ENCODE data around the gene POLR2J2.
"Not testable (repeated sequence)": the region's sequence is repeated elsewhere in the genome, so short reads cannot be mapped to it uniquely, and the experiment has no call there.

POLR2J2 gene

GRCh38 chr7:102671166-102671955 is at the start of gene POLR2J2:
Gene POLR2J2, minus strand, starts transcription at chr7:102671663. Its CDS starts 62 bp downstream, at chr7:102671601.
- not testable (repeated sequence) for DNase-seq (ENCODE audit: low read depth in 3 of 3)

GRCh38 chr7:102718491-102718890 is 47.0 kb upstream of the POLR2J2 start:
- DNase-seq (ENCODE audit: low read depth in 3 of 3): not testable (repeated sequence)

DNA sequence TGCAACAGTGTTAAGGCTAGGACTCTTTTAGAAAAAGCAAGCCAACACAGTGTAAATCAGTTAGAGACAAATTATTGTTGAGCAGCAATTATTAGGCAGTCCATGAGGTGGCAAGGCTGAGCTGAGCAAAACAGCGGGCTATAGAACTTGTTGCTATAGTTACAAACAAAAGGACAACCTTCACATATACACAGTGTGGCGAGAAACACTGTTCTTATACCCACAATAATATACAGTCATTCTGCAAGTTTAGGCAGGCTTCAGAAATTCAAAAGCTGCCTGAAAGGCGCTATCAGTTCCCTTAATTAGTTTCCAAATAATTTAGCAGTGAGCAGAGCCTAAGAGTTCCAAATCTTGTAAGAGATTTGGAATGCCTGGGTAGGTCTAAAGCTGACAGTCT is 44.3 kb upstream of the POLR2J2 start:
- not testable (repeated sequence) for DNase-seq (ENCODE audit: low read depth in 3 of 3)

DNA sequence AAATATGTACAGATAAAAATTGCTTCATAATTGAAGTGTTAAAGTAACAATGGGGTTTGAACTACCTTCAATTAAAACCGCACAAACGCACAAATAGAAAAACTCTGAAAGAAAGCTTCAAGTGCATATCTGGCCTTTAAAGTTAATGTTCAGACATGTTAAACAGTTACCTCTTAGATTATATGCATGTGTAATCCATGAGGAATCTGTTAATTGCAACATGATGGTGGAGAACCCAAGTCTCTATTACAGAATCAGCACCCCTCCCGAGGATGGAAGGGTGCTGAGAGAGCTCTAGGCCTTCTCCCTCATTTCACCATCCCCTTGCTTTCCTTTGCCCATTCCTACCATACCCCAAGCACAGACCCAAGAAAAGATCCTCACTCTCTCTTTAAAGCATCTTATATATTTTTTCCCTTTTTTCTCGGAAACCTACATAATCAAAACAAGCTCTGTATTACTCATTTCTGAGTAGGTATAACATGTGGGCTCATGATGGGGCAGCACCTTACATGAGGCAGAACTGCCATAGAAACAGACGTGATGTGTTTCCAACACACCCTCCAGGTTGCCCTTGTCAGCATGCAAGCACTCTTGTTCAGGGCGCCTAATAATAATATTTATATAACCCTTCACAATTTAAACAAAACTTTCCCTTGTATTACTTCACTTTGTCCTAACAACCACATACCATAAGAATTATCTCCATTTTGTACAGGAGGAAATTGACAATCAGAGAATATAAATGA is 43.5 kb upstream of the POLR2J2 start:
- DNase-seq (ENCODE audit: low read depth in 3 of 3): not testable (repeated sequence)

- DNase-seq (ENCODE audit: low read depth in 3 of 3): not testable (repeated sequence)
These were observed 42.2 kb upstream of the POLR2J2 start for GRCh38 chr7:102713691-102714080.

DNA sequence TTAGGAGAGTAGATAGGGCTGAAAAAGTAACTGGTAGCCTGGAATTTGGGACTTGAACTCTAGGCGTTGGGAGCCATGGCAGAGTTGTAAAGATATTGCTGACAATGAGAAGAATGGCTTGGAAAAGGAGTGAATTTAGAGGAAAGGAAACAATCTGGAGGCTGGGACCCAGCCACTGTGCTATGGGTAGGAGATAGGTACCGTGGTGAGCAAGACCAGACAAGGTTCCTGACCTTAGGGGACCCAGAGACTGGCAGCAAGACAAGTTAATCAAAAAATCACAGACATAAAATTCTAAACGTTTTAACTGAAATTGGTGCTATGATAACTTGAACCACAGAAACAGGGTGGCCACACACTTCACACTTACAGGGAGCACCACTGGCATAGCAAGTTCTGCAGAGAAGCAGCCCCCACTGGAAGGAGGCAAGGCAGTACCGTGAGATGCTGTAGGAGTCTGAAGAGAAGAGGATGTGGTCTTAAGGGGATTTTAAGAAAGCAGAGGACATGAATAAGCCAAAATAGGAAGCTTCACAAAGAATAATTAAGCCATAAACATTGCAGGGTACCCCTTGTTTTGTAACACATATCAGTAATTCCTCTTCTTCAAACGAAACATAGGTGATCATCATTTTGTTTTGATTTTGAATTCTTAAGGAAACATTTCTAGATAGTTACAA is 41.7 kb upstream of the POLR2J2 start:
- DNase-seq (ENCODE audit: low read depth in 3 of 3): not testable (repeated sequence)

GRCh38 chr7:102698962-102699750 is 27.7 kb upstream of the POLR2J2 start:
- not testable (repeated sequence) for DNase-seq (ENCODE audit: low read depth in 3 of 3)

DNA sequence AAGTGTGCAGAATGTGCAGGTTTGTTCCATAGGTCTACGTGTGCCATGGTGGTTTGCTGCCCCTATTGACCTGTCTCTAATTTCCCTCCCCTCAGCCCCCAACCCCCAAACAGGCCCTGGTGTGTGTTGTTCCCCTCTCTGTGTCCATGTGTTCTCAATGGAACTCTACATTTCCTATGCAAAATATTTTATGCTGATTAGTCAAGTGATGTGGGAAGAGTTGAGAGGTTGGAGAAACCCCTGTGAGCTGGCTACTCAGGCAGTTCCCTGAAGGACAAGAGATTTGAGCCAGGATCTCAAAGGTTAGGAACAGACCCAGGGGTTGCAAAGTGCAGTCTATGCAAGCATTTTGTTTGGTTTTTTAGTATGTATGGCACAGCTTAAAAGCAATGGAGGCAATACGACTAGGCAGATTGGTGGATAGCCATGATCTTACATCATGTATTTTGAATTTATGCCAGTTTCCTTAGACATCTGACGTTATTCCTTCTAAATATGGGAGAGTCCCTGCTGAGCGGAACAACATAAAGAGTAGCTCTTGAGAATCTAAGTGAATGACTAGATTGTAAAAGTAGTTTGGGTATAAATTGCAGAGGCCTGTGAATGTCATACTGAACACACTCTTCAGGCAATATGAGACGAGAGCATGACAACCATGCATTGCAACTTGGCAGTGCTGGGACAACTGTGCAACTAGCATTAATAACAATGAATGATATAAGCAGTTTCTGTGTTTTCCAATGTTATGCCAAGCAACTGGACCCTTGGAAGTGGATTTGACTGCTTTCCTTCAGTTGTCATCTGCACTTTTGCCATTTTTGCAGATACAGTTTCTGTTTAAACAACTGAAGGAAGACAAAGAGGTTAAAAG is 26.4 kb upstream of the POLR2J2 start:
- not testable (repeated sequence) for DNase-seq (ENCODE audit: low read depth in 3 of 3)

DNA sequence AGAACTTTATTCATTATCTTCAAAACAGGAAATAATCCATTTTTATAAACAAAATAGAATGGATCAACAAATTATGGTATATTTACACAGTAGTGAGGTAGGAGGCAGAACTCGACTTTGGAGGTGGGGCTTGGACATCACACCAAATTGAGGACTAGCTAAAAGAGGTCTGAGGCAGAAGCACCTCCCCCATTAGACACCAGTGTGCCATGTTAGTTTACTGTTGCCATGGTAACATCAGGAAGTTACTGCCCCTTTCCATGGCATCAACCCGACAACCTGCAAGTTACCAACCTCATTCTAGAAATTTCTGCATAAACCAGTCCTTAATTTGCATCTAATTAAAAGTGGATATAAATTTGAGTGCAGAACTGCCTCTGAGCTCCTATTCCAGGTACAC is 24.5 kb upstream of the POLR2J2 start:
- not testable (repeated sequence) for DNase-seq (ENCODE audit: low read depth in 3 of 3)

DNA sequence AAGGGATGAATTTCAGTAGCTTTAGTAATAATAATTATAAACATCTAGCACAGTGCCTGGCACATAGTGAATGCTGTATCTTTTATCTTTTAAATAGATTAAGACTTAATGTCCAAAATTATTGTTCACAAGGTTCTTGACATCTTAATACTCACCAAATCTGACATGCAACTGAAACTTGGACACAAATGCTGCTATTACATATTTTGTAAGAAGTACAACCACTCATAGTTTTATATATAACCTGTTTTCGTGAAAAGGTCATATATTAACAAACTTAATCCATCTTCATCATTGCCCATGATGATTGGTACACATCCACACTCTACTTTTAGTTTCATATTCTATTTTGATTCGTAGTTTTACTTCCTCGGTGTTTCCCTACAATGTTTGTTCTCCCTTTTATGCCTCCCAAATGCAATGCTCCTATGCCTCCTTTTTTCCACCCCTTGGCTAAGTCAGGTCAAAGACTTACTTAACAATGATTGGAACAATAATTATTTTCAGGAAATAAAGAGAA is 23.6 kb upstream of the POLR2J2 start:
- not testable (repeated sequence) for DNase-seq (ENCODE audit: low read depth in 3 of 3)

- DNase-seq (ENCODE audit: low read depth in 3 of 3): not testable (repeated sequence)
These were observed 22.5 kb upstream of the POLR2J2 start for GRCh38 chr7:102694008-102694407.

DNA sequence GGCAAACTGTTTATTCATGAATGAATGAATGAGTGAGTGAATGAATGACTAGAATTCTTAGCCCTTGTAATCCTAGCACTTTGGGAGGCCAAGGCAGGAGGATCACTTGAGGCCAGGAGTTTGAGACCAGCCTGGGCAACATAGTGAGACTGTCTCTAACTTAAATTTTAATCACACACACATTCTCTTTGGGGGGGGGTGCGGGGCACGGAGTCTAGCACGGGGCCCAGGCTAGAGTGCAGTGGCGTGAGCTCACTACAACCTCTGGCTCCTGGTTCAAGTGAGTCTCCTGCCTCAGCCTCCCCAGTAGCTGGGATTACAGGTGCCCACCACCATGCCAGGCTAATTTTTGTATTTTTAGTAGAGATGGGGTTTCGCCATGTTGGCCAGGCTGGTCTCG is 19.1 kb upstream of the POLR2J2 start:
- DNase-seq (ENCODE audit: low read depth in 3 of 3): not testable (repeated sequence)

- DNase-seq (ENCODE audit: low read depth in 3 of 3): peak in 1 of 3 experiments; percentile 26
These were observed 18.2 kb upstream of the POLR2J2 start for GRCh38 chr7:102689436-102690282.

DNA sequence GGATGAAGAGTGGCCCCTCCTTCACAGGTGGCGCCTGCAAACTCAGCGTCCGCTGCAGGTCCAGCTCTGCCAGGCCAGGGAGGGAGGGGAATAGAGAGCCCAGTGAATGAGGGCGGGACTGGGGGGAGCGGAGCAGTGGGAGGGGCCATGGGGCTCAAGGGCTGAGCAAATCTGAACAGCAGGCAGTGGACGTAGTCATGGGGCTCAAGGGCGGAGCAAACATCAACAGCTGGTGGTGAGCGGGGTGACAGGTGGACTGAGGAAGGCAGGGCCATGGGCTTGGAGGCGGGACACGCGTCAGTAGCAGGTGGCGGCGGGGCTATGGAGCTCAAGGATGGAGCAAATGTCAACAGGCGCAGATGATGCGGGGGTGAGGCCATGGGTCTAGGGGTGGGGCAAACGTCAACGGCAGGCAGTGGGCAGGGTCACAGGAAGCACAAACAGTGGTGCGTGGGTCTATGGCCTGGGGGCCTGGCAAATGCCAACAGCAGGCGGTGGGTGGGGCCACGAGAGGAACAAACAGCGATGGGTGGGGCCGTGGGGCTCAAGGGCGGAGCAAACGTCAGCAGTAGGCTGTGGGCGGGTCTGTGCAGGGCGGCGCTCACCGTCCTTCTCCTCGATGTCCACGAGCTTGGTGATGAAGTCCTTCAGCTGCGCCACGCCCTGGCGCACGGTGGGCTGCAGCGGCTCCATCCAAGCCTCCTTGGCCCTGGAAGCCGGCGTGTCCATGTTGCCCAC is 17.0 kb upstream of the POLR2J2 start:
- DNase-seq (ENCODE audit: low read depth in 3 of 3): not testable (repeated sequence)

DNA sequence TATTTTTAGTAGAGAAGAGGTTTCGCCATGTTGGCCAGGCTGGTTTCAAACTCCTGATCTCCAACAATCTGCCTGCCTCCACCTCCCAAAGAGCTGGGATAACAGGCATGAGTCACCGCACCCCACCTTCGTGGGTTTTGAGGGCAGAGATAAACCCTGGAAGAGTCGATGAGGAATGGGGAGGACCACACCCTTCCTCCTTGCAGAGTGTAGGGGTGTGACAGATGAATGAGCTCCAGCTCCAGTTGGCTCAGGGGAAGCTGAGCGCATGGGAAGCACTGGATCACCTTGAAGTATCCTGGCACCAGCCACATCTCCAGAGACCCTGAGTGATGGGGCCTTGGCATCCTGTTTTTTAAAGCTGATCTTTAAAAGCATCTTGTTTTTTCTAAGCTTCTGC is 11.1 kb upstream of the POLR2J2 start:
- DNase-seq (ENCODE audit: low read depth in 3 of 3): not testable (repeated sequence)

DNA sequence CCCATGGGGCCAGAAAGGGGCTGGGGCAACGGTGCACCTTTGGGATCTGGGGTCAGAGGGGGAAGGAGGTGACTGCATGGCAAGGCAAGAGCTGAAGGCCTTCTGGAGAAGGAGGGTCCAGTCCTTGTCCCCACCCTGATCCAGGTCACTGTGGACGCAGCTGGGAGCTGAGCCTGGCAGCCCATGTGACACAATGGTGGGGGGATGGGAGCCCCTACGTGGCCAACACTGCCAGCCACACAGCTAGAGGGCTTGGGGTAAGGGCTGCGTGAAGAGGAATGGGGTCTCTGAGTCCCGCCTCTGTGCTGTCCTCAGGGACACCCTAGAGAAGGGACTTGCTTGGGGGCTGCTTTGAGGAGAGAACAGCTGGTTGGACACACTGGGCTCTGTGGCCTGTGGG is 9.3 kb upstream of the POLR2J2 start:
- DNase-seq (ENCODE audit: low read depth in 3 of 3): not testable (repeated sequence)

DNA sequence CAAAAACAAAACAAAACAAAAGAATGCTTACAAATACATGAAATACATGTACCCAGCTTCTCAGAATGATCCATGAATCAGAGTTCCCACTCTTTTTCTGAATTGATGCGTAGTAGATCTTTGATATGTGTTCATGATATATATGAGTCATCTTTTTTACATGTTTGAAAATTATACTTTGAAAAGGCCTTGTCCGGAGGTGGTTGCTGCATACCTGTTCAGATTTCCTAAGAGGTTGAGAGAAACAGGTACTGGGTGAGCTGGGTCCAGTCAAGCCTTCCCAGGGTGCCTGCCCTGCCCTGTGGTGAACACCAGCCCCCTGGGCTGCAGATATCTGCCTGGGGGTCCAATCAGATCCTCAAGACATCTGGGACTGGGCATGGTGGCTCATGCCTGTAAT is 4.1 kb upstream of the POLR2J2 start:
- peak in 1 of 3 experiments; percentile 15 for DNase-seq (ENCODE audit: low read depth in 3 of 3)

DNA sequence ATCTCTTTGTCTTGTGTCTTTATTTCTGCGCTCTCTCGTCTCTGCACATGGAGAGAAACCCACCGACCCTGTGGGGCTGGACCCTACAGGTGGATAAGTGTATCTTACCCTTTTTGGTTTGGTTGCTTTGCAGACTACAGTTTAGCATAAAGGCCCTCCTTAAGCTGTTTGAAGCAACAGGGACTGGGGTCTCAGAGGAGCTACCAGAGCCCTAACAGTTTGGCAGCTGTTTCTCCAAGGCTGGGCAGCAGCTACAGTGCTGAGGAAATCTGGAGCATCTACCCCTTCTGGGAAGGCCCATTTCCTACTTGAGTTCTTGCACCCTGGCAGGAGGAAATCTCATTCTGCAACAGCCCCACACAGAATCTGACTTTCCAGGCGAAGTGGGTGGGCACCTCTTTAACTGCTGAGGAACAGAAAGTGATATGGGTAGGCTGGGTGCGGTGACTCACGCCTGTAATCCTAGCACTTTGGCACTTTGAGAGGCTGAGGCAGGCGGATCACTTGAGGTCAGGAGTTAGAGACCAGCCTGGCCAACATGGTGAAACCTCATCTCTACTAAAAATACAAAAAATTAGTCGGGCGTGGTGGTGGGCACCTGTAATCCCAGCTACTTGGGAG is 2.1 kb upstream of the POLR2J2 start:
- DNase-seq (ENCODE audit: low read depth in 3 of 3): not testable (repeated sequence)

Data from stimulated activated CD4-positive, alpha-beta T cell treated with anti-CD3 and anti-CD28 coated beads, TNF-alpha, amount 100 ng/mL, for 4 hours (primary cell).